KMS-11 (cell line): ENCODE data around the gene C10orf71.

Experiments used
- H2AFZ ChIP-seq: fragments of 200-600 bp; sonication (generic); 2 replicates; pipeline ENCODE4 v1.6.1; 2016; ENCODE audit warnings: antibody characterized with exemption, mixed run types, low read depth
- H3K27ac ChIP-seq: fragments of 200-600 bp; sonication (generic); 2 replicates; pipeline ENCODE4 v1.6.1; 2016; ENCODE audit warnings: mild to moderate bottlenecking, mixed run types
- H3K27me3 ChIP-seq: fragments of 200-600 bp; sonication (generic); 2 replicates; pipeline ENCODE4 v1.6.1; 2017; ENCODE audit warnings: mild to moderate bottlenecking, low read depth, mixed run types, moderate library complexity; ENCODE audit not compliant: insufficient read depth
- H3K36me3 ChIP-seq: fragments of 200-600 bp; sonication (generic); 2 replicates; pipeline ENCODE4 v1.6.1; 2017; ENCODE audit warnings: mild to moderate bottlenecking, mixed run types; ENCODE audit not compliant: insufficient read depth
- H3K4me1 ChIP-seq: fragments of 200-600 bp; sonication (generic); 2 replicates; pipeline ENCODE4 v1.6.1; 2016; ENCODE audit warnings: mild to moderate bottlenecking, low read depth, mixed run types; ENCODE audit not compliant: poor library complexity, severe bottlenecking
- H3K4me2 ChIP-seq: fragments of 200-600 bp; sonication (generic); 2 replicates; pipeline ENCODE4 v1.7.0; 2016; ENCODE audit warnings: mild to moderate bottlenecking, mixed run types
- H3K4me3 ChIP-seq: fragments of 200-600 bp; sonication (generic); IDR thresholded peaks from 2 replicates; pipeline ENCODE4 v1.6.1; 2017; ENCODE audit warnings: low read depth, low read length, mixed read lengths; ENCODE audit not compliant: insufficient read depth
- H3K79me2 ChIP-seq: fragments of 200-600 bp; sonication (generic); 2 replicates; pipeline ENCODE4 v1.6.1; 2016; ENCODE audit warnings: low read depth, mixed run types; ENCODE audit not compliant: insufficient read depth
- H3K9ac ChIP-seq: fragments of 200-600 bp; sonication (generic); 2 replicates; pipeline ENCODE4 v1.6.1; 2016; ENCODE audit warnings: mild to moderate bottlenecking, mixed run types
- H4K20me1 ChIP-seq: fragments of 200-600 bp; sonication (generic); 2 replicates; pipeline ENCODE4 v1.6.1; 2016; ENCODE audit warnings: mild to moderate bottlenecking, mixed run types; ENCODE audit not compliant: insufficient read depth
- TF ChIP-seq, protein P1 (sequence below): fragments of 200-600 bp; sonication (generic); conservative IDR thresholded peaks from 2 replicates; pipeline ENCODE4 v1.6.1; 2017; ENCODE audit warnings: low read depth, mild to moderate bottlenecking, antibody characterized with exemption, low read length, moderate library complexity, mixed read lengths

Gene C10orf71

GRCh38 chr10:49318755-49319154 is 19.8 kb downstream of the C10orf71 start:
- TF ChIP-seq, protein P1, sequence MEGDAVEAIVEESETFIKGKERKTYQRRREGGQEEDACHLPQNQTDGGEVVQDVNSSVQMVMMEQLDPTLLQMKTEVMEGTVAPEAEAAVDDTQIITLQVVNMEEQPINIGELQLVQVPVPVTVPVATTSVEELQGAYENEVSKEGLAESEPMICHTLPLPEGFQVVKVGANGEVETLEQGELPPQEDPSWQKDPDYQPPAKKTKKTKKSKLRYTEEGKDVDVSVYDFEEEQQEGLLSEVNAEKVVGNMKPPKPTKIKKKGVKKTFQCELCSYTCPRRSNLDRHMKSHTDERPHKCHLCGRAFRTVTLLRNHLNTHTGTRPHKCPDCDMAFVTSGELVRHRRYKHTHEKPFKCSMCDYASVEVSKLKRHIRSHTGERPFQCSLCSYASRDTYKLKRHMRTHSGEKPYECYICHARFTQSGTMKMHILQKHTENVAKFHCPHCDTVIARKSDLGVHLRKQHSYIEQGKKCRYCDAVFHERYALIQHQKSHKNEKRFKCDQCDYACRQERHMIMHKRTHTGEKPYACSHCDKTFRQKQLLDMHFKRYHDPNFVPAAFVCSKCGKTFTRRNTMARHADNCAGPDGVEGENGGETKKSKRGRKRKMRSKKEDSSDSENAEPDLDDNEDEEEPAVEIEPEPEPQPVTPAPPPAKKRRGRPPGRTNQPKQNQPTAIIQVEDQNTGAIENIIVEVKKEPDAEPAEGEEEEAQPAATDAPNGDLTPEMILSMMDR, result no peak
- H3K4me2 ChIP-seq, result no peak overlapping the region
- H3K36me3 ChIP-seq, result no peaks in the 10 kb centered on the region
- no peak overlapping the region for H3K27ac ChIP-seq
- no peak overlapping the region for H2AFZ ChIP-seq
- no peaks in the 10 kb centered on the region for H3K27me3 ChIP-seq
- no peak overlapping the region for H3K4me3 ChIP-seq
- no peak overlapping the region for H3K9ac ChIP-seq
- no peaks in the 10 kb centered on the region for H3K79me2 ChIP-seq
- no peaks in the 10 kb centered on the region for H3K4me1 ChIP-seq
- no peaks in the 10 kb centered on the region for H4K20me1 ChIP-seq

GRCh38 chr10:49319206-49319605 is 20.2 kb downstream of the C10orf71 start:
- no peak overlapping the region for H3K9ac ChIP-seq
- H3K36me3 ChIP-seq, result no peaks in the 10 kb centered on the region
- no peaks in the 10 kb centered on the region for H3K27me3 ChIP-seq
- no peak overlapping the region for H3K4me2 ChIP-seq
- TF ChIP-seq, protein P1, result no peak
- H3K27ac ChIP-seq, result no peak overlapping the region
- H3K4me3 ChIP-seq, result no peak overlapping the region
- no peak overlapping the region for H2AFZ ChIP-seq
- no peaks in the 10 kb centered on the region for H4K20me1 ChIP-seq
- no peaks in the 10 kb centered on the region for H3K4me1 ChIP-seq
- no peaks in the 10 kb centered on the region for H3K79me2 ChIP-seq

GRCh38 chr10:49320191-49320590 is 21.2 kb downstream of the C10orf71 start:
- Histone ChIP-seq H3K36me3 (no peaks in the 10 kb centered on the region), H3K27me3 (no peaks in the 10 kb centered on the region), H2AFZ (no peak overlapping the region), H4K20me1 (no peaks in the 10 kb centered on the region), H3K27ac (no peak overlapping the region), H3K4me3 (no peak overlapping the region), H3K4me1 (no peaks in the 10 kb centered on the region), H3K9ac (no peak overlapping the region), H3K4me2 (no peak overlapping the region), H3K79me2 (no peaks in the 10 kb centered on the region)
- TF ChIP-seq, protein P1, result no peak

GRCh38 chr10:49321021-49321420 is 22.1 kb downstream of the C10orf71 start:
- Histone ChIP-seq H3K4me1 (no peaks in the 10 kb centered on the region), H3K4me3 (no peak overlapping the region), H3K79me2 (no peaks in the 10 kb centered on the region), H3K36me3 (no peaks in the 10 kb centered on the region), H2AFZ (no peak overlapping the region), H3K4me2 (no peak overlapping the region), H3K27ac (no peak overlapping the region), H3K9ac (no peak overlapping the region), H4K20me1 (no peaks in the 10 kb centered on the region), H3K27me3 (no peaks in the 10 kb centered on the region)
- TF ChIP-seq, protein P1, result no peak
